Naive thymus-derived CD4-positive, alpha-beta T cell (primary cell): ENCODE results near the gene WDR93. TPM values are rescaled to one million over a fixed set of nuclear protein-coding genes. Genes with fewer than 3 reads are reported as not detected.

Experiments
- ATAC-seq: fragments of 150-1000 bp; cut with Tn5 transposase; 2 replicates; pipeline ENCODE4 v1.10.0; 2021; ENCODE audit warnings: mild to moderate bottlenecking, moderate library complexity
- CTCF ChIA-PET: fragments of 350-600 bp; sonication (Branson Sonifier 250); formaldehyde crosslinking; loops from one replicate; lab custom pipeline; 2021; ENCODE audit warnings: antibody characterized with exemption; lab: Charles Lee
- POLR2A ChIA-PET: fragments of 350-600 bp; sonication (Branson Sonifier 250); formaldehyde crosslinking; loops from one replicate; lab custom pipeline; 2021; ENCODE audit warnings: antibody characterized with exemption, inconsistent platforms; lab: Charles Lee
- DNase-seq, 9 donors: peaks; one replicate each; pipeline versions ENCODE4 v3.0.0 to v3.0.0-alpha.2; 2020 to 2022; ENCODE audit warnings: mixed read lengths in 1 of 9
- H3K27ac ChIP-seq: one replicate; pipeline ENCODE4 v1.7.0; 2013; ENCODE audit warnings: mild to moderate bottlenecking, low read depth, low read length, moderate library complexity
- H3K27me3 ChIP-seq, 2 donors: one replicate each; pipeline ENCODE4 v1.7.0; 2013; ENCODE audit warnings: low read length in 2 of 2, mild to moderate bottlenecking in 2 of 2, moderate library complexity in 2 of 2; ENCODE audit not compliant: control insufficient read depth in 2 of 2, insufficient read depth in 2 of 2
- H3K36me3 ChIP-seq, 3 experiments: 1 replicate in 2 of 3; 2 replicates in 1 of 3; pipeline ENCODE4 v1.7.0; 2013; ENCODE audit warnings: low read length in 3 of 3, mild to moderate bottlenecking in 3 of 3, moderate library complexity in 1 of 3; ENCODE audit not compliant: insufficient read depth in 3 of 3, control insufficient read depth in 2 of 3
- H3K4me1 ChIP-seq, 2 donors: one replicate each; pipeline ENCODE4 v1.7.0; 2013; ENCODE audit warnings: low read length in 2 of 2, mild to moderate bottlenecking in 2 of 2, moderate library complexity in 1 of 2; ENCODE audit not compliant: control insufficient read depth in 2 of 2, insufficient read depth in 2 of 2
- H3K4me3 ChIP-seq: 2 replicates; pipeline ENCODE4 v1.7.0; 2013; ENCODE audit warnings: mild to moderate bottlenecking, low read length
- H3K9me3 ChIP-seq, 3 experiments: 1 replicate in 2 of 3; 2 replicates in 1 of 3; pipeline ENCODE4 v1.7.0; 2013; ENCODE audit warnings: low read length in 3 of 3; ENCODE audit not compliant: control insufficient read depth in 2 of 3
- H3K27ac Mint-ChIP-seq, 9 donors: one replicate each; pipeline ENCODE4 v1.8.0; 2020 to 2022; ENCODE audit warnings: mixed read lengths in 9 of 9, mild to moderate bottlenecking in 8 of 9, moderate library complexity in 5 of 9, inconsistent platforms in 2 of 9
- H3K27me3 Mint-ChIP-seq, 5 donors: one replicate each; pipeline ENCODE4 v1.8.0; 2021 to 2022; ENCODE audit warnings: mixed read lengths in 5 of 5, mild to moderate bottlenecking in 1 of 5
- H3K36me3 Mint-ChIP-seq, 5 donors: one replicate each; pipeline ENCODE4 v1.8.0; 2020 to 2022; ENCODE audit warnings: mixed read lengths in 5 of 5, mild to moderate bottlenecking in 3 of 5, inconsistent platforms in 1 of 5
- H3K4me1 Mint-ChIP-seq, 7 donors: one replicate each; pipeline ENCODE4 v1.8.0; 2020 to 2022; ENCODE audit warnings: mixed read lengths in 7 of 7, mild to moderate bottlenecking in 3 of 7, inconsistent platforms in 1 of 7
- H3K4me3 Mint-ChIP-seq, 10 donors: one replicate each; pipeline ENCODE4 v1.8.0; 2020 to 2022; ENCODE audit warnings: mild to moderate bottlenecking in 10 of 10, mixed read lengths in 10 of 10, moderate library complexity in 6 of 10, inconsistent platforms in 2 of 10
- H3K9me3 Mint-ChIP-seq, 11 donors: one replicate each; pipeline ENCODE4 v1.8.0; 2020 to 2022; ENCODE audit warnings: mixed read lengths in 11 of 11, mild to moderate bottlenecking in 4 of 11, inconsistent platforms in 1 of 11, moderate library complexity in 1 of 11
- intact Hi-C, 2 donors: fragments of 100-400 bp; cut with micrococcal nuclease; formaldehyde crosslinking; loops; one replicate each; pipeline ENCODE4 v1.15.1; 2023
- polyA plus RNA-seq, 2 donors: library from polyadenylated mRNA; unstranded; fragments of 300-500 nt; fragmentation: Illumina TruSeq; gene quantifications; one replicate each; pipeline ENCODE4 v1.2.3, GENCODE V29; 2021
- total RNA-seq, 6 experiments: library from RNA in 5 of 6; stranded (reverse) in 5 of 6; gene quantifications; 1 replicate in 5 of 6; 2 replicates in 1 of 6; pipeline ENCODE4 v1.2.3 and lab custom pipeline; 2021 to 2026

WDR93 gene
- total and polyA plus RNA-seq, 7 experiments from 2014 or later: 0.27 TPM; not detected in 6

GRCh38 chr15:89749526-89749925, 58.9 kb downstream of the WDR93 start:
- ATAC-seq (no peak), DNase-seq (no peak)
- Mint-ChIP-seq H3K36me3 (no peaks in the 10 kb centered on the region), H3K9me3 (no peaks in the 10 kb centered on the region), H3K27me3 (peaks cover 0 to 39% (median 2%) of the 10 kb centered on the region in 5 donors), H3K4me3 (peak overlapping the region; percentile 59 to 83 (median 70)), H3K27ac (peak overlapping the region in 1 of 9 donors; percentile 53), H3K4me1 (peaks cover 0 to 8% (median 3%) of the 10 kb centered on the region in 7 donors)
- Histone ChIP-seq H3K4me1 (no peaks in the 10 kb centered on the region), H3K27ac (no peak overlapping the region), H3K36me3 (no peaks in the 10 kb centered on the region), H3K4me3 (no peak overlapping the region), H3K27me3 (no peaks in the 10 kb centered on the region), H3K9me3 (no peaks in the 10 kb centered on the region)
- intact Hi-C loops: no loop called here
- CTCF ChIA-PET: no interaction called here
- POLR2A ChIA-PET: no interaction called here

DNA sequence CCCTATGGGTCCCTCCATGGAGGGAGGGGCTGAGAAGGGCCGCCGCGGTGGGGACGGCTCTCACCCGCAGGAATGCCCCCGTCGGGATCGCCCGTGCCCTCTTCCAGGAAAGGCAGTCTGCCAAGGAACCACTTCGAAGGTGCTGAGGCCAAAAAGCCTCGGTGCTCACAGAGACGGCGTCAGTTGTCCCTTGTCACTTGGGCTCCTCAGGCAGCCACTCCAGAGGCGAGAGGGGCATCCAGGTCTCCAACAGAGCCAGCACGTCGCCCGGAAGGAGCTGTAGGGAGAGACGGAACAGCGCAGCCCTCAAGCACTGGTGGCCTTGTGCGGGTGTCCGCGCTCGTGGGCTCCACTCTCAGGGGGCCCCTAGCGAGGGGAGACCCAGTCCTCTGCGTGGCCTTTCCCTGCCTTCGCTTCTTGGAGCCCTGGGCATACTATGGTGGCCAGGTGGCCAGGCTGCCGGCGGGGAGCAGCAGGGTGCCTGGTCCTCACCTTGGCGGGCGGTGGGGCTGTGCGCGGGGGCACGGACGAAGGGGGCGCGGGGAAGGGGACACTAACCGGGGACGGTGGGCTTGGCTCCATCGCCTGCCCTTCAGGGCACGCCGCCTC, 59.4 kb downstream of the WDR93 start:
- peak overlapping the region; percentile 31 for H3K27ac ChIP-seq
- H3K36me3 ChIP-seq: no peaks in the 10 kb centered on the region
- Mint-ChIP-seq H3K9me3 (no peaks in the 10 kb centered on the region), H3K27me3 (peaks cover 0 to 44% (median 7%) of the 10 kb centered on the region in 5 donors), H3K27ac (peak overlapping the region in 3 of 9 donors; percentile 25 to 63 (median 53)), H3K4me3 (peak overlapping the region; percentile 62 to 83 (median 75)), H3K4me1 (peaks cover 0 to 8% (median 3%) of the 10 kb centered on the region in 7 donors), H3K36me3 (no peaks in the 10 kb centered on the region)
- ChIA-PET POLR2A (no interaction called here), CTCF (interaction anchor here (0.6 kb wide), 1 partner anchor 332 kb away, joined by 5 read pairs; no protein-coding TSS in a partner anchor)
- H3K27me3 ChIP-seq: no peaks in the 10 kb centered on the region
- intact Hi-C loops: loop anchor here (2.0 to 5.0 kb wide), 3 partner anchors 142 to 347 kb away; partner anchors contain the start of genes AP3S2 (in 1 of the 2) and TICRR (in 1 of the 2)
- DNase-seq (peak in 2 of 9 donors; percentile 12 to 14), ATAC-seq (peak; percentile 1)
- H3K4me1 ChIP-seq: no peaks in the 10 kb centered on the region
- peak overlapping the region; percentile 64 for H3K4me3 ChIP-seq
- H3K9me3 ChIP-seq: no peaks in the 10 kb centered on the region

DNA sequence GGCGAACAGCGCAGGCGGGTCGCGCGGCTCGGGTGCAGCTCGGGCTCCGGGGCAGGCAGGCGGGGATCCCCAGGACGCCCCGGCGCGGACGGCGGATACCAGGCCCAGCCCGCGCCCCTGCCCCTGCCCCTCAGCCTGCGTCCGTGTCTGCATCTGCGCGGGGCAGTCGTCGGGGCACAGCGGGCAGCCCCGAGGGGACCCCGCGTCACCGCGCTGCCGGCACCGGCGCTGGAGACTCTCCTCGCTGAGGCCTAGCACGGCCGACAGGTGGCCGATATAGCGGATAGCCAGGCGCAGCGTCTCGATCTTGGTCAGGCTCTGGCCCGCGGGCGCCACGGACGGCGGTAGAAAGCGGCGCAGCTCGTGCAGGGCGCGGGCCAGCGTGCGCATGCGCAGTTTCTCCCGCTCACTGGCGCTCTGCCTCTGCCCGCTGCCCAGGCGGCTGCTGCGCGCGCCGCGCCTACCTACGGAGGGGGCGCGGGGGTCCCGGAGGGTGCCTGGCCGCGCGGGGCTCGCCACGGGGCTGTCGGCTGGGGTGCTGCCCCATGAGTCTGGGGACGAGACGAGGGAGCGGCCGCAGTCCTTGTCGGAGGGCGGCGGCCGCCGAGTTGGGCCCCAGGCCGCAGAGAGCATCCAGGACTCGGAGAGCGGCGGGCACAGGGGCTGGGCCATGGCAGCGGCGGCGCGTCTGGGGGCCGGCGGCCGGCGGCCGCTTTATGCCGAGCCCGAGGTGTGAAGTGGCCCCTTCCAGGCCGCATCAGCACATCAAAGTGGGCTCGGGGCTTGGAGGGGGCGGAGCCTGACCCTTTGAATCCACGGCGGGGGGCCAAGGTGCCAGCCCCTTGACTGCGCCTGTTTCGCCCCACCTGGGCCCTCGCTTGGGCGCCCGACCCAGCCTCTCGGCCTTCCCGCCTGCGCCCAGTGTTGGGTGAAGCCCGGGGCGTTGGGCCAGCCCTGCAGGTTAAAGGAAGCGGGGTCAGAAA, 60.2 kb downstream of the WDR93 start, which contains the start of gene MESP1:
Gene MESP1 (minus strand): TSS at position 690 of the 983 bp plus-strand sequence. CDS start 18 bp downstream, at position 672.
- Mint-ChIP-seq H3K27me3 (peaks cover 0 to 50% (median 15%) of the 10 kb centered on the region in 5 donors), H3K36me3 (no peaks in the 10 kb centered on the region), H3K4me3 (peak within 1 kb of the TSS; percentile 63 to 83 (median 77)), H3K27ac (peak within 1 kb of the TSS in 3 of 9 donors; percentile 25 to 63 (median 53)), H3K4me1 (peaks cover 0 to 8% (median 3%) of the 10 kb centered on the region in 7 donors), H3K9me3 (no peaks in the 10 kb centered on the region)
- H3K4me3 ChIP-seq: peak within 1 kb of the TSS; percentile 64
- H3K36me3 ChIP-seq: no peaks in the 10 kb centered on the region
- ATAC-seq (peak; percentile 94), DNase-seq (peak; percentile 71 to 89 (median 82))
- no peaks in the 10 kb centered on the region for H3K27me3 ChIP-seq
- H3K9me3 ChIP-seq: no peaks in the 10 kb centered on the region
- H3K4me1 ChIP-seq: no peaks in the 10 kb centered on the region
- ChIA-PET CTCF (interaction anchor here (0.6 kb wide), 1 partner anchor 332 kb away, joined by 5 read pairs; no protein-coding TSS in a partner anchor), POLR2A (no interaction called here)
- intact Hi-C loops: loop anchor here (2.0 to 5.0 kb wide), 3 partner anchors 141 to 346 kb away; partner anchors contain the start of genes AP3S2 (in 1 of the 2) and TICRR (in 1 of the 2)
- peak within 1 kb of the TSS; percentile 31 for H3K27ac ChIP-seq

DNA sequence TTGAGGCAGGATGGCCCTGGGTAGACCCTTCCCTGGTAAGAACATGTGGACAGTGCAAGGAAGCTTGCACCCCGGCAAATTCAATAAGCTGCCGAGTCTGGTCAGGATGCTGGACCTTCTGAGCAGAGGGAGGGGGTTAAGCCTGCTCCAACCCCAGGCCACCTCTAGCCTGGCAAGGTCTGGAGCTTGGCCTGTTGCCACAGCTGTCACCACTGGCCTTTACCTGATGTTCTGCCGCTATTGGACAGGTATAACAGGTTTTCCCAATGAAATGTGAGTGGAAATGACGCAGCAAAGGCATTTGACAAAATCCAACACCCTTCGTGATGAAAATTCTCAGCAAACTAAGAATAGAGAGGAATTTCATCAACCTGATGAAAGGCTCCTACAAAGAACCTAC, 61.1 kb downstream of the WDR93 start:
- H3K4me1 Mint-ChIP-seq: peaks cover 0 to 8% (median 3%) of the 10 kb centered on the region in 7 donors
- Histone ChIP-seq H3K4me1 (no peaks in the 10 kb centered on the region), H3K27ac (no peak overlapping the region), H3K36me3 (no peaks in the 10 kb centered on the region), H3K27me3 (no peaks in the 10 kb centered on the region), H3K9me3 (no peaks in the 10 kb centered on the region), H3K4me3 (no peak overlapping the region)
- peaks cover 0 to 55% (median 19%) of the 10 kb centered on the region in 5 donors for H3K27me3 Mint-ChIP-seq
- H3K9me3 Mint-ChIP-seq: no peaks in the 10 kb centered on the region
- ChIA-PET POLR2A (no interaction called here), CTCF (no interaction called here)
- H3K27ac Mint-ChIP-seq: no peak overlapping the region
- intact Hi-C loops: loop anchor here (2.0 to 5.0 kb wide), 3 partner anchors 141 to 346 kb away; partner anchors contain the start of genes AP3S2 (in 1 of the 2) and TICRR (in 1 of the 2)
- no peaks in the 10 kb centered on the region for H3K36me3 Mint-ChIP-seq
- H3K4me3 Mint-ChIP-seq: peak overlapping the region in 9 of 10 donors; percentile 29 to 83 (median 50)
- ATAC-seq (no peak), DNase-seq (no peak)

DNA sequence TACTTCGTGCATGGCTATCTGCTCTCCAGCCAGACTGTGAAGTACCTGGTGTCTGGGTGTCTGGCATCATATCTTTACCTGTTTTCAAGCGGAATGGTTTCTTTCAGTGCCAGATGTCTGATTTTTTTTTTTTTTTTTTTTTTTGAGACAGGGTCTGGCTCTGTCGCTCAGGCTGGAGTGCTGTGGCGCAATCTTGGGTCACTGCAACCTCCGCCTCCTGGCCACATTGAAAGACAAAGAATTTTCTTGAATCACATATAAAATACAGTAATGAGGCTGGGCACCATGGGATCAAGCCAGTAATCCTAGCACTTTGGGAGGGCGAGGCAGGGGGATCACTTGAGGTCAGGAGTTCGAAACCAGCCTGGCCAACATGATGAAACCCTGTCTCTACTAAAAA, 63.2 kb downstream of the WDR93 start:
- DNase-seq: no peak
- Histone ChIP-seq H3K4me1 (no peaks in the 10 kb centered on the region), H3K9me3 (no peaks in the 10 kb centered on the region), H3K27ac (no peak overlapping the region), H3K36me3 (no peaks in the 10 kb centered on the region), H3K27me3 (no peaks in the 10 kb centered on the region), H3K4me3 (no peak overlapping the region)
- intact Hi-C loops: loop anchor here (5.0 kb wide), 2 partner anchors 138 to 343 kb away; partner anchors contain the start of gene AP3S2 (in 1 of the 2)
- H3K4me3 Mint-ChIP-seq: no peak overlapping the region
- no peaks in the 10 kb centered on the region for H3K36me3 Mint-ChIP-seq
- peaks cover 0 to 49% (median 19%) of the 10 kb centered on the region in 5 donors for H3K27me3 Mint-ChIP-seq
- CTCF ChIA-PET: no interaction called here
- no peak for ATAC-seq
- peaks cover 0 to 6% (median 3%) of the 10 kb centered on the region in 7 donors for H3K4me1 Mint-ChIP-seq
- H3K27ac Mint-ChIP-seq: no peak overlapping the region
- POLR2A ChIA-PET: no interaction called here
- no peaks in the 10 kb centered on the region for H3K9me3 Mint-ChIP-seq
